Colonic mucosa (tissue), 4 donors: ENCODE measurements around the gene PLXND1. TPM values are rescaled to one million over a fixed set of nuclear protein-coding genes. Genes with fewer than 3 reads are reported as not detected.

ENCODE experiments used
- DNase-seq: peaks from one replicate; pipeline ENCODE4 v3.0.0-alpha.2; 2020
- H3K27ac ChIP-seq: fragments of 200-600 bp; one replicate; pipeline ENCODE4 v1.8.0; 2021
- H3K27me3 ChIP-seq: fragments of 200-600 bp; one replicate; pipeline ENCODE4 v1.8.0; 2021
- H3K36me3 ChIP-seq: fragments of 200-600 bp; one replicate; pipeline ENCODE4 v1.8.0; 2021
- H3K4me1 ChIP-seq: fragments of 200-600 bp; one replicate; pipeline ENCODE4 v1.8.0; 2021; ENCODE audit warnings: mild to moderate bottlenecking
- H3K4me3 ChIP-seq: fragments of 200-600 bp; one replicate; pipeline ENCODE4 v1.8.0; 2021
- H3K9ac ChIP-seq, 2 donors: one replicate each; pipeline ENCODE4 v1.7.0; 2013; ENCODE audit warnings: control low read depth in 2 of 2, low read depth in 2 of 2, low read length in 2 of 2
- H3K9me3 ChIP-seq: fragments of 200-600 bp; one replicate; pipeline ENCODE4 v1.8.0; 2021
- intact Hi-C: fragments of 100-400 bp; cut with DNase I; formaldehyde crosslinking; loops from one replicate; pipeline ENCODE4 v1.14.1; 2022
- total RNA-seq, 2 donors: library from RNA; stranded (reverse); fragmentation: NEBNext Ultra II Directional in 1 of 2; extraction: Animal tissue kit (Norgen Biotek cat#: 25700) in 1 of 2; gene quantifications; one replicate each; pipeline ENCODE4 v1.2.1, GENCODE V29; 2021
- TF ChIP-seq, protein P1 (sequence below): fragments of 200-600 bp; IDR thresholded peaks from one replicate; pipeline ENCODE4 v1.8.0; 2022; ENCODE audit warnings: antibody characterized with exemption, mild to moderate bottlenecking
- donor health status: healthy.
- donor health status: DM: no; HTN: no; CAD: no.
- donor health status: DM: no; HTN: no; CAD: no.

PLXND1 gene
- total RNA-seq, 2 donors from 2014 or later: 25.6 to 26.7 TPM

DNA sequence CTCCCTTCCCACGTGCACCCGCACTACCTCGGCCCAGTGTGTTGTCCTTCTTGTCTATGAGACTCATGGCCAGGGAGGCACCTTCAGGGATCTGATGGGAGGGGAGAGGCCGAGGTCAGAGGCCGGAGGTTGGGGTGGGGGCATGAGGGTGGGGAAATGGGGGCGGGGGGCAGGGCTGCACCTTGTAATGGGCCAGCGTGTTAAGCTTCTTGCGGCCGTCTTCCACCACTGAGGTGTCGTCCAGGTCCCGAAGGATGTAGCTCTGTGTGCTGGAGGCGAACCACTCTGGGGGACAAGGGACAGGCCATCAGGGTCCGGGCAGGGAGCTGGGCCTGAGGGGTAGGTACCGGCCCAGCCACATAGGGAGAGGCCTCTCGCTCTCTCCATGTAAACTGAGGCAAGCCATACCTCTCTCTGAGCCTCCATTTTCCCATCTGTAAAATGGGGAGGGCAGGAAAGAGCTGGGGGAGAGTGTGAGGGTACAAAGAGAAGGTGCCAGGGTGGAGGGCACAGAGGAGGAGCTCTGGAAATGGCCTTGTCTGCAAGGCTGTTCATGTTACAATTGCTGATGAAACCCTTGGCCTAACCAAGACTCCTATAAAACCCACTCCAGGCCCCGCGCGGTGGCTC, 44.7 kb downstream of the PLXND1 start:
- H3K4me1 ChIP-seq: no peaks in the 10 kb centered on the region
- intact Hi-C loops: no loop called here

DNA sequence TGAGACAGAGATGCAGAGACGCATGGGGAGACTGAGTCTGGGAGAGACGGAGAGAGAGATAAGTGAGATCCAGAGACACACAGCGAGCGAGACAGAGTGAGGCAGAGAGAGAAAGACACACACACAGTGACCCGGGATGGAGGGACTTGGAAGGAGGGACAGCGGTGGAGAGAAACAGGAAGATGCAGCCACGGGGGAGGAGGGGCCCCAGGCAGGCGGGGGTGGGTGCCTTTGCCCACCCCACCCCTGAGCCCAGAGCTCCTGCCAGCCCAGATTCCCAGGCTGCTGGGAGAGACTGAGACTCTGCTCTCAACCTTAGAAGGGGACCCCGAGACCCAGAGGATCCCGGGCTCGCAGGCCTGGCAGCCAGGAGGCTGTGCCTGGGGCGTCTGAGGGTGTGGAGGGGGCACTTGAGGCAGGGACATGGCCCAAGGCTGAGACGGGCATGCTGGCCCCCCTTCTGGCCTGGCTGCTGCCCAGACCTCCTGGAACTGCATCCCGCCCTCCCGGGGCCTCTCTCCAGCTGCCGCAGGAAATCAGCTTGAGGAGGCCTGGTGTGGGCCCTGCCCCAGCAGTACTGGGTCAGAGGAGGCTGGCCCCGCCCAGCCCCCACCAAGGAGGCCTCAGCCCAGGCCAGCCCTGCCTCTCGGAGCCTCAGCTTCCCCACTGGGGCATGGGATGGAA, 45.4 kb downstream of the PLXND1 start:
- TF ChIP-seq, protein P1, sequence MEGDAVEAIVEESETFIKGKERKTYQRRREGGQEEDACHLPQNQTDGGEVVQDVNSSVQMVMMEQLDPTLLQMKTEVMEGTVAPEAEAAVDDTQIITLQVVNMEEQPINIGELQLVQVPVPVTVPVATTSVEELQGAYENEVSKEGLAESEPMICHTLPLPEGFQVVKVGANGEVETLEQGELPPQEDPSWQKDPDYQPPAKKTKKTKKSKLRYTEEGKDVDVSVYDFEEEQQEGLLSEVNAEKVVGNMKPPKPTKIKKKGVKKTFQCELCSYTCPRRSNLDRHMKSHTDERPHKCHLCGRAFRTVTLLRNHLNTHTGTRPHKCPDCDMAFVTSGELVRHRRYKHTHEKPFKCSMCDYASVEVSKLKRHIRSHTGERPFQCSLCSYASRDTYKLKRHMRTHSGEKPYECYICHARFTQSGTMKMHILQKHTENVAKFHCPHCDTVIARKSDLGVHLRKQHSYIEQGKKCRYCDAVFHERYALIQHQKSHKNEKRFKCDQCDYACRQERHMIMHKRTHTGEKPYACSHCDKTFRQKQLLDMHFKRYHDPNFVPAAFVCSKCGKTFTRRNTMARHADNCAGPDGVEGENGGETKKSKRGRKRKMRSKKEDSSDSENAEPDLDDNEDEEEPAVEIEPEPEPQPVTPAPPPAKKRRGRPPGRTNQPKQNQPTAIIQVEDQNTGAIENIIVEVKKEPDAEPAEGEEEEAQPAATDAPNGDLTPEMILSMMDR: no peak
- Histone ChIP-seq H3K4me1 (no peaks in the 10 kb centered on the region), H3K9ac (peak overlapping the region; percentile 0 to 38), H3K27me3 (no peaks in the 10 kb centered on the region), H3K27ac (peak overlapping the region; percentile 55), H3K4me3 (no peak overlapping the region), H3K36me3 (no peaks in the 10 kb centered on the region), H3K9me3 (no peaks in the 10 kb centered on the region)
- intact Hi-C loops: no loop called here
- DNase-seq: peak; percentile 65

More for the DNA sequence above, 44.7 kb downstream of the PLXND1 start:
- H3K27me3 ChIP-seq: no peaks in the 10 kb centered on the region
- no peaks in the 10 kb centered on the region for H3K9me3 ChIP-seq
- H3K9ac ChIP-seq: no peak overlapping the region
- H3K36me3 ChIP-seq: no peaks in the 10 kb centered on the region
- TF ChIP-seq, protein P1: no peak
- H3K4me3 ChIP-seq: no peak overlapping the region
- no peak for DNase-seq
- peak overlapping the region; percentile 55 for H3K27ac ChIP-seq

DNA sequence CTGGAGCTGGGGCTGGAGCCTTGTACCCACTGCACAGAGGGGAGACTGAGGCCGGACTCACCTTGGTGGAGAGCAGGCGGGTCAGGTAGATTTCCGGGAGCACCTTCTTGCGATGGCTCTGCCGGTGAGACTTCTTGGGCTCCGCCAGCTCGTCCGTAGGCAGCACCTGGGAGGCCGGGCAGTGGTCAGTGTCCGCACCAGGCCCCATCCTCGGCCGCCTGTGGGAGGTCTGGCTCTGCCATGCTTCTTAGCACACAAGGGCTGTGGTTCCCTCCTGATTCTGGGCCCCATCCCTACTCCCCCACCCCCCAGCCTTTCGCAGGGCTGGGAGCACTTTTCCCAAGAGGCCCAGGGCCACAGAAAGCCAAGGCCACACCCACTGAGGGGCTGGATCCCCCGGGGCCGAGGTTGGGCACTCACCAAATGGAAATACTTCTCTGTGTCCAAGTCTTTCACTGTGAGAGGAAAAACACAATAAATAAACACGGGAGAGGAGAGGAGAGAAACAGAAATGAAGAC, 46.1 kb downstream of the PLXND1 start:
- Histone ChIP-seq H3K36me3 (no peaks in the 10 kb centered on the region), H3K9me3 (no peaks in the 10 kb centered on the region), H3K9ac (peak overlapping the region in 1 of 2 donors; percentile 0), H3K27ac (peak overlapping the region; percentile 55), H3K4me1 (no peaks in the 10 kb centered on the region), H3K27me3 (no peaks in the 10 kb centered on the region), H3K4me3 (no peak overlapping the region)
- TF ChIP-seq, protein P1: no peak
- intact Hi-C loops: no loop called here
- DNase-seq: peak; percentile 48

DNA sequence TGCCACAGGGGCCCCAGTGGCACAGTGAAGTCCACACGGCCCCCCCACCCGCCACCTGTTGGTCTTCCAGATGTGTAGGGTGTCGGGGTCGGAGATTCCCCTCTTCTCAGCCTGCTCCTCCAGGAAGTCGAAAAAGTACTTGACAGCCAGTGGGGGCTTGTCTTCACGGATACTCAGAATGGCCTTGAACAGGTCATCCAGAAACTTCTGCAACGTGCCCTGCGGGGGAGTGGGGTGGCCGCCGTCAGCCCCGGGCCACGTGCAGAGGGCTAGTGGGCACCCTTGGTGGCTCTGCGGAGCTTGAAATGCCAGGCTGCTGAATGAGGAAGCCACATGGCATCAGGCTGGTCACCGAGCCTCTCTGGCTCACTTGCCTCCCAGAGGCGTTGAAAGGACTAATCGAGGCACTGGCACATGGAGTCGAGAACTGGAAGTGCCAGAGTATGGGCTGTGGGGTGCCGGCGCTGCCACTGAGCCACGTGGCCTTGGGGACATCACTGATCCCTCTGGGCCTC, 46.9 kb downstream of the PLXND1 start:
- intact Hi-C loops: no loop called here

More for the DNA sequence above, 46.9 kb downstream of the PLXND1 start:
- no peaks in the 10 kb centered on the region for H3K9me3 ChIP-seq
- TF ChIP-seq, protein P1: no peak
- no peak overlapping the region for H3K4me3 ChIP-seq
- H3K27me3 ChIP-seq: no peaks in the 10 kb centered on the region
- DNase-seq: no peak
- H3K27ac ChIP-seq: no peak overlapping the region
- H3K36me3 ChIP-seq: no peaks in the 10 kb centered on the region
- no peak overlapping the region for H3K9ac ChIP-seq
- no peaks in the 10 kb centered on the region for H3K4me1 ChIP-seq
